Kidney (tissue), 14 donors: ENCODE data around the gene NRXN3. TPM values are rescaled to one million over a fixed set of nuclear protein-coding genes. Genes with fewer than 3 reads are reported as not detected.

Experiments used
- DNase-seq, 5 donors: peaks; one replicate each; pipeline ENCODE4 v3.0.0-alpha.2; 2013 to 2020
- FAIRE-seq: peaks from 2 replicates; lab custom pipeline; 2012; peaks lifted over from hg19 to GRCh38; lab: Jason Lieb, UNC
- H3K27ac ChIP-seq, 2 donors: one replicate each; pipeline ENCODE4 v1.7.0; 2013; ENCODE audit warnings: low read depth in 2 of 2, low read length in 2 of 2, inconsistent platforms in 1 of 2
- H3K27me3 ChIP-seq: one replicate; pipeline ENCODE4 v1.7.1; 2013; ENCODE audit warnings: low read length, inconsistent platforms; ENCODE audit not compliant: control insufficient read depth, insufficient read depth
- H3K36me3 ChIP-seq, 3 donors: one replicate each; pipeline versions ENCODE4 v1.7.0 to v1.7.1; 2013; ENCODE audit warnings: low read length in 3 of 3, control low read depth in 1 of 3, inconsistent platforms in 1 of 3; ENCODE audit not compliant: insufficient read depth in 3 of 3, control insufficient read depth in 2 of 3
- H3K4me1 ChIP-seq, 3 donors: one replicate each; pipeline versions ENCODE4 v1.7.0 to v1.7.1; 2013; ENCODE audit warnings: low read length in 3 of 3, inconsistent platforms in 1 of 3, low read depth in 1 of 3; ENCODE audit not compliant: control insufficient read depth in 2 of 3, insufficient read depth in 2 of 3
- H3K4me3 ChIP-seq, 3 donors: one replicate each; pipeline versions ENCODE4 v1.7.0 to v1.8.1; 2013; ENCODE audit warnings: low read length in 3 of 3, control low read depth in 1 of 3, inconsistent platforms in 1 of 3
- H3K9ac ChIP-seq, 3 donors: one replicate each; pipeline versions ENCODE4 v1.7.0 to v1.7.1; 2013; ENCODE audit warnings: low read length in 3 of 3, control low read depth in 1 of 3, inconsistent platforms in 1 of 3
- H3K9me3 ChIP-seq, 3 donors: one replicate each; pipeline versions ENCODE4 v1.7.0 to v1.7.1; 2013; ENCODE audit warnings: low read length in 3 of 3, control low read depth in 1 of 3, inconsistent platforms in 1 of 3; ENCODE audit not compliant: control insufficient read depth in 2 of 3, insufficient read depth in 1 of 3
- CTCF ChIP-seq: IDR thresholded peaks from 3 replicates; pipeline ENCODE4 v1.5.1; 2012; ENCODE audit warnings: mild to moderate bottlenecking, moderate library complexity, borderline replicate concordance; ENCODE audit not compliant: insufficient read depth; ENCODE audit errors: extremely low read depth
- intact Hi-C: fragments of 100-400 bp; cut with DNase I; formaldehyde crosslinking; loops from one replicate; pipeline ENCODE4 v1.11.1; 2022
- polyA plus RNA-seq: library from polyadenylated mRNA; stranded (reverse); fragments of 350-450 nt; fragmentation: Illumina TruSeq; extraction: RNeasy Lipid Tissue Mini Kit (QIAGEN cat#74804); gene quantifications from one replicate; pipeline ENCODE4 v1.2.3, GENCODE V29; 2014; ENCODE audit warnings: low read depth, low replicate concordance; ENCODE audit not compliant: insufficient read depth
- total RNA-seq: library from RNA; stranded (reverse); fragmentation: NEBNext Ultra II Directional; extraction: Animal tissue kit (Norgen Biotek cat#: 25700); gene quantifications from one replicate; pipeline ENCODE4 v1.2.1, GENCODE V29; 2021
- donor health status: control.
- donor health status: control.
- donor health status: control.
- donor health status: control.
- donor health status: control.
- donor health status: DM: yes; HTN: yes; CAD: no.
- donor health status: Normal renal cell carcinoma (clear cell type).

NRXN3 gene
- total and polyA plus RNA-seq, 2 donors from 2014 or later = 1.5 to 2.4 TPM

GRCh38 chr14:78592616-78593219 is 422.5 kb downstream of the NRXN3 start:
- no peaks in the 10 kb centered on the region for H3K4me1 ChIP-seq
- H3K36me3 ChIP-seq = no peaks in the 10 kb centered on the region
- H3K27ac ChIP-seq = no peak overlapping the region
- no peaks in the 10 kb centered on the region for H3K27me3 ChIP-seq
- no peak for TF ChIP-seq CTCF
- intact Hi-C loops = no loop called here
- no peaks in the 10 kb centered on the region for H3K9me3 ChIP-seq
- FAIRE-seq = no peak
- H3K4me3 ChIP-seq = no peak overlapping the region
- no peak for DNase-seq
- no peak overlapping the region for H3K9ac ChIP-seq

- TF ChIP-seq CTCF = no peak
- no peak for FAIRE-seq
- H3K9me3 ChIP-seq = no peaks in the 10 kb centered on the region
- no peak overlapping the region for H3K4me3 ChIP-seq
- no peak for DNase-seq
- no peak overlapping the region for H3K27ac ChIP-seq
- no peaks in the 10 kb centered on the region for H3K36me3 ChIP-seq
- no peaks in the 10 kb centered on the region for H3K27me3 ChIP-seq
- H3K4me1 ChIP-seq = no peaks in the 10 kb centered on the region
- no peak overlapping the region for H3K9ac ChIP-seq
- intact Hi-C loops = no loop called here
Measured at GRCh38 chr14:78593949-78594348, 423.8 kb downstream of the NRXN3 start.

- Histone ChIP-seq H3K9me3 (no peaks in the 10 kb centered on the region), H3K27ac (no peak overlapping the region), H3K4me1 (no peaks in the 10 kb centered on the region), H3K36me3 (no peaks in the 10 kb centered on the region), H3K27me3 (no peaks in the 10 kb centered on the region), H3K4me3 (no peak overlapping the region), H3K9ac (no peak overlapping the region)
- DNase-seq = peak in 1 of 5 donors; percentile 3
- intact Hi-C loops = no loop called here
- no peak for TF ChIP-seq CTCF
- no peak for FAIRE-seq
Measured at GRCh38 chr14:78595797-78596196, 425.6 kb downstream of the NRXN3 start.
